Prostate gland (tissue), 2 donors: ENCODE data around the gene GRIA4. TPM values are rescaled to one million over a fixed set of nuclear protein-coding genes. Genes with fewer than 3 reads are reported as not detected.

Experiments
- DNase-seq: peaks from one replicate; pipeline ENCODE4 v3.0.0-alpha.2; 2019; ENCODE audit warnings: low spot score
- H3K27ac ChIP-seq, 2 donors: fragments of 200-600 bp; sonication (generic); 2 replicates each; pipeline ENCODE4 v1.5.1; 2017 to 2019
- H3K27me3 ChIP-seq: fragments of 200-600 bp; sonication (generic); replicated peaks from 2 replicates; pipeline ENCODE4 v1.5.1; 2019; ENCODE audit not compliant: insufficient read depth
- H3K36me3 ChIP-seq, 2 donors: fragments of 200-600 bp; sonication (generic); 1 replicate in 1 of 2; 2 replicates in 1 of 2; pipeline versions ENCODE4 v1.5.1 to v1.8.1; 2017 to 2019
- H3K4me1 ChIP-seq: fragments of 200-600 bp; sonication (generic); replicated peaks from 2 replicates; pipeline ENCODE4 v1.5.1; 2019
- H3K4me3 ChIP-seq, 2 donors: fragments of 200-600 bp; sonication (generic); 2 replicates each; pipeline ENCODE4 v1.5.1; 2017 to 2019
- H3K9me3 ChIP-seq: fragments of 200-600 bp; sonication (generic); 2 replicates; pipeline ENCODE4 v1.5.1; 2017
- CTCF ChIP-seq, 4 experiments: fragments of 200-600 bp in 2 of 4; fragments of 450-650 bp in 2 of 4; sonication (generic) in 2 of 4; IDR thresholded peaks; 1 replicate in 3 of 4; 2 replicates in 1 of 4; pipeline ENCODE4 v1.5.1; 2016 to 2019; ENCODE audit warnings: antibody characterized with exemption in 4 of 4, mild to moderate bottlenecking in 2 of 4, moderate library complexity in 2 of 4
- POLR2A ChIP-seq: fragments of 450-650 bp; IDR thresholded peaks from one replicate; pipeline ENCODE4 v1.6.1; 2016; ENCODE audit warnings: antibody characterized with exemption, mild to moderate bottlenecking
- POLR2AphosphoS5 ChIP-seq: sonication (generic); formaldehyde crosslinking; IDR thresholded peaks from one replicate; pipeline ENCODE4 v1.6.1; 2017; ENCODE audit warnings: antibody characterized with exemption
- WGBS: methylation state at CpG from one replicate; pipeline ENCODE4 v1.1.5; 2018; 5-methylcytosine and 5-hydroxymethylcytosine counted together
- intact Hi-C: fragments of 100-400 bp; cut with DNase I; formaldehyde crosslinking; loops from one replicate; pipeline ENCODE4 v1.14.2; 2022
- total RNA-seq, 2 donors: library from RNA; depleted of rRNA; stranded (reverse); fragments of >200 nt; gene quantifications; one replicate each; pipeline ENCODE4 v1.1.0, GENCODE V29; 2016

The GRIA4 gene
- total RNA-seq, 2 donors from 2014 or later = not detected

GRCh38 chr11:105900515-105901035 is 290.7 kb downstream of the GRIA4 start:
- H3K4me1 ChIP-seq = no peaks in the 10 kb centered on the region
- no peaks in the 10 kb centered on the region for H3K9me3 ChIP-seq
- H3K27me3 ChIP-seq = no peaks in the 10 kb centered on the region
- intact Hi-C loops = no loop called here
- no peaks in the 10 kb centered on the region for H3K36me3 ChIP-seq
- no peak overlapping the region for H3K27ac ChIP-seq
- TF ChIP-seq POLR2A = no peak
- no peak for TF ChIP-seq CTCF (IDR thresholded peaks at IDR 0.05)
- TF ChIP-seq POLR2AphosphoS5 = no peak
- no peak overlapping the region for H3K4me3 ChIP-seq
- 93% methylated on average over 11 of the region's 11 CpGs for WGBS
- DNase-seq = no peak

DNA sequence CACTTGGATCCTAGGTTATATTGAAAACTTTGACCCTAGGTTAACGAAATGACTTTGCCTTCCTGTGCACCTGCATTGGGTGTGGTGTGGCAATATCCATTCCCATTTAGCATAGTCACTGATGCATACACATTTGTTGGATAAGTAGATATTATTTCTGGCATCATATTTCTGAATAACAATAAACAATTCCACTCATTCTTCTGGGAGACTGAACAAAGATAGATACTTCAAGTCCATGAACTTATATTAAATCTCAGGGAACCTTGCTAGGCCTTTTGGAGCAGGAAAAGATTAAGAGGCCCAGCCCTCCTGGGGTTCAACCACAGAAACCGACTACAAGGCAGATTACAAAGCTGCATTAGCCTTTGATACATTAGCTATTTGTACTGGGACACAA is 293.2 kb downstream of the GRIA4 start:
- no peaks in the 10 kb centered on the region for H3K27me3 ChIP-seq
- no peak overlapping the region for H3K4me3 ChIP-seq
- H3K27ac ChIP-seq = no peak overlapping the region
- H3K36me3 ChIP-seq = no peaks in the 10 kb centered on the region
- TF ChIP-seq POLR2AphosphoS5 = no peak
- no peak for TF ChIP-seq CTCF (IDR thresholded peaks at IDR 0.05)
- no peak for TF ChIP-seq POLR2A
- intact Hi-C loops = no loop called here
- H3K4me1 ChIP-seq = no peaks in the 10 kb centered on the region
- no peaks in the 10 kb centered on the region for H3K9me3 ChIP-seq
- no peak for DNase-seq
- 73% methylated on average over 2 of the region's 2 CpGs for WGBS

GRCh38 chr11:105906517-105906916 is 296.6 kb downstream of the GRIA4 start:
- no peaks in the 10 kb centered on the region for H3K36me3 ChIP-seq
- no peak overlapping the region for H3K4me3 ChIP-seq
- H3K9me3 ChIP-seq = no peaks in the 10 kb centered on the region
- no peaks in the 10 kb centered on the region for H3K4me1 ChIP-seq
- no peak overlapping the region for H3K27ac ChIP-seq
- TF ChIP-seq CTCF (IDR thresholded peaks at IDR 0.05) (no peak), POLR2AphosphoS5 (no peak), POLR2A (no peak)
- 86% methylated on average over 5 of the region's 5 CpGs for WGBS
- H3K27me3 ChIP-seq = no peaks in the 10 kb centered on the region
- intact Hi-C loops = no loop called here
- DNase-seq = no peak

- H3K36me3 ChIP-seq = no peaks in the 10 kb centered on the region
- H3K4me1 ChIP-seq = no peaks in the 10 kb centered on the region
- TF ChIP-seq POLR2A (no peak), CTCF (IDR thresholded peaks at IDR 0.05) (no peak), POLR2AphosphoS5 (no peak)
- WGBS = 87% methylated on average over 2 of the region's 2 CpGs
- H3K9me3 ChIP-seq = no peaks in the 10 kb centered on the region
- no peak overlapping the region for H3K27ac ChIP-seq
- H3K4me3 ChIP-seq = no peak overlapping the region
- H3K27me3 ChIP-seq = no peaks in the 10 kb centered on the region
- DNase-seq = no peak
- intact Hi-C loops = no loop called here
Observed at GRCh38 chr11:105907319-105907718, 297.4 kb downstream of the GRIA4 start.

DNA sequence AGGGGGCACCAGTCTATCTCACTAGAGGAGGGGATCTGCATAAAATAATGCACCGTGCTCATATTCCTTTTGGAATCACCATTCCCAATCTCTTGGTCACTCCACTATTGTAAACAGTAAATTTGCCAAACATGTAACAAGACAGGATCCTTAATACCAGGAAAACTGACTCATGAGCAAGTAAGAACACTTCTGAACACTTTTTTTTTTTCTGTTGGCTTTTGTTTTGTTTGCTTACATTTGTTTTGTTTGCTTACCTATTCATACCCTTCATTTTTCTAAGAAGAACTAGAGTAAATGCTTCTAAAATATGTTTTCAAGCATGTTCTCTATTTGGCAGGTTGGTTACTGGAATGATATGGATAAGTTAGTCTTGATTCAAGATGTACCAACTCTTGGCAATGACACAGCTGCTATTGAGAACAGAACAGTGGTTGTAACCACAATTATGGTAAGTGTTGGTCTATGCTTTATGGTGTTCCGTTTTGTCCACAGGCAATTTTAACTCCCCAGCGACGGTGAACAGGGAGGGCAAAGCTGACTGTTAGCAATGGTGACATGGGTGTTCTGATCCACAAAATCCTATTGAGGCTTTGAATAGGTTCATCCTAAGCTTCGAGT is 300.3 kb downstream of the GRIA4 start:
- intact Hi-C loops = no loop called here
- Histone ChIP-seq H3K27ac (no peak overlapping the region), H3K4me3 (no peak overlapping the region), H3K36me3 (no peaks in the 10 kb centered on the region), H3K9me3 (no peaks in the 10 kb centered on the region), H3K27me3 (no peaks in the 10 kb centered on the region), H3K4me1 (no peaks in the 10 kb centered on the region)
- WGBS = 47% methylated on average over 5 of the region's 5 CpGs
- no peak for DNase-seq
- TF ChIP-seq POLR2A (no peak), POLR2AphosphoS5 (no peak), CTCF (IDR thresholded peaks at IDR 0.05) (no peak)
